AG10803 (cell line): ENCODE data around the gene FER.

Experiments
- DNase-seq: peaks from one replicate; pipeline ENCODE4 v3.0.0; 2010; ENCODE audit warnings: low read depth
- H3K4me3 ChIP-seq: 2 replicates; pipeline ENCODE4 v1.5.1; 2011; ENCODE audit warnings: mild to moderate bottlenecking, low read length, control low read depth
- CTCF ChIP-seq: conservative IDR thresholded peaks from 2 replicates; pipeline ENCODE4 v1.5.1; 2011; ENCODE audit warnings: mild to moderate bottlenecking, low read length, control low read depth, inconsistent platforms

FER gene

GRCh38 chr5:109195667-109196066 lies 448.0 kb downstream of the FER start:
- no peak for TF ChIP-seq CTCF
- DNase-seq, result no peak
- no peak overlapping the region for H3K4me3 ChIP-seq

GRCh38 chr5:109196087-109196822 lies 448.6 kb downstream of the FER start:
- TF ChIP-seq CTCF, result no peak
- DNase-seq, result no peak
- no peak overlapping the region for H3K4me3 ChIP-seq

- DNase-seq, result no peak
- no peak for TF ChIP-seq CTCF
- H3K4me3 ChIP-seq, result no peak overlapping the region
Measured at GRCh38 chr5:109196823-109197160, 449.1 kb downstream of the FER start.

GRCh38 chr5:109199289-109199688 lies 451.6 kb downstream of the FER start:
- no peak overlapping the region for H3K4me3 ChIP-seq
- TF ChIP-seq CTCF, result no peak
- no peak for DNase-seq

GRCh38 chr5:109199799-109200620 lies 452.3 kb downstream of the FER start:
- DNase-seq, result no peak

GRCh38 chr5:109215040-109215439 lies 467.3 kb downstream of the FER start:
- no peak for TF ChIP-seq CTCF
- DNase-seq, result no peak
- H3K4me3 ChIP-seq, result no peak overlapping the region

More at GRCh38 chr5:109199799-109200620, 452.3 kb downstream of the FER start:
- no peak for TF ChIP-seq CTCF
- H3K4me3 ChIP-seq, result no peak overlapping the region

- H3K4me3 ChIP-seq, result no peak overlapping the region
- DNase-seq, result no peak
- no peak for TF ChIP-seq CTCF
Measured at GRCh38 chr5:109218818-109219217, 471.1 kb downstream of the FER start.
